Posterior cingulate gyrus (tissue), 11 donors: Measurements from ENCODE around the gene MYO1D.
"Not testable (repeated sequence)": the region's sequence is repeated elsewhere in the genome, so short reads cannot be mapped to it uniquely, and the experiment has no call there.

Experiments
- DNase-seq, 10 donors: peaks; one replicate each; pipeline versions ENCODE4 v3.0.0 to v3.0.0-alpha.2; 2020 to 2021; ENCODE audit warnings: mixed read lengths in 3 of 10
- intact Hi-C: fragments of 100-400 bp; cut with DNase I; formaldehyde crosslinking; loops from one replicate; pipeline ENCODE4 v1.15.1; 2023

MYO1D gene

GRCh38 chr17:32876417-32877163 lies at the start of gene MYO1D:
MYO1D (minus strand) TSS chr17:32877124; CDS start chr17:32876872, 252 bp downstream.
- intact Hi-C loops = loop anchor here (1.0 to 5.0 kb wide), 3 partner anchors 51 to 390 kb away; partner anchors contain the start of genes CDK5R1 and TMEM98
- DNase-seq = peak in 8 of 10 donors; percentile 24 to 92 (median 50)

GRCh38 chr17:32926183-32926582 lies 49.3 kb upstream of the MYO1D start:
- DNase-seq = no peak
- intact Hi-C loops = loop anchor here (5.0 kb wide), 1 partner anchor 49 kb away; the partner anchor contains the start of gene MYO1D

GRCh38 chr17:32923905-32924304 lies 47.0 kb upstream of the MYO1D start:
- DNase-seq, intact Hi-C loops: not testable (repeated sequence)

GRCh38 chr17:32921017-32921416 lies 44.1 kb upstream of the MYO1D start:
- intact Hi-C loops = no loop called here
- no peak for DNase-seq

GRCh38 chr17:32920293-32920692 lies 43.4 kb upstream of the MYO1D start:
- no peak for DNase-seq
- intact Hi-C loops = no loop called here

- DNase-seq, intact Hi-C loops: not testable (repeated sequence)
Observed at GRCh38 chr17:32919876-32920275, 43.0 kb upstream of the MYO1D start.

- intact Hi-C loops = no loop called here
- no peak for DNase-seq
Observed at GRCh38 chr17:32917842-32918241, 40.9 kb upstream of the MYO1D start.

- DNase-seq = no peak
- intact Hi-C loops = no loop called here
Observed at GRCh38 chr17:32917081-32917480, 40.2 kb upstream of the MYO1D start.

- DNase-seq = no peak
- intact Hi-C loops = no loop called here
Observed at GRCh38 chr17:32916134-32916533, 39.2 kb upstream of the MYO1D start.

GRCh38 chr17:32915245-32915644 lies 38.3 kb upstream of the MYO1D start:
- DNase-seq = no peak
- intact Hi-C loops = no loop called here

- intact Hi-C loops = no loop called here
Observed at GRCh38 chr17:32914181-32914580, 37.3 kb upstream of the MYO1D start.

GRCh38 chr17:32913593-32913992 lies 36.7 kb upstream of the MYO1D start:
- DNase-seq = no peak
- intact Hi-C loops = loop anchor here (2.0 kb wide), 1 partner anchor 131 kb away; no protein-coding TSS in a partner anchor

More at GRCh38 chr17:32914181-32914580, 37.3 kb upstream of the MYO1D start:
- no peak for DNase-seq

- intact Hi-C loops = loop anchor here (2.0 kb wide), 1 partner anchor 130 kb away; no protein-coding TSS in a partner anchor
- no peak for DNase-seq
Observed at GRCh38 chr17:32912218-32912897, 35.4 kb upstream of the MYO1D start.

GRCh38 chr17:32910769-32911168 lies 33.8 kb upstream of the MYO1D start:
- intact Hi-C loops = no loop called here
- no peak for DNase-seq

GRCh38 chr17:32909787-32910369 lies 33.0 kb upstream of the MYO1D start:
- DNase-seq = peak in 7 of 10 donors; percentile 28 to 90 (median 67)
- intact Hi-C loops = no loop called here

- no peak for DNase-seq
- intact Hi-C loops = no loop called here
Observed at GRCh38 chr17:32907583-32907982, 30.7 kb upstream of the MYO1D start.

- intact Hi-C loops = no loop called here
- no peak for DNase-seq
Observed at GRCh38 chr17:32904891-32905290, 28.0 kb upstream of the MYO1D start.

- intact Hi-C loops = no loop called here
Observed at GRCh38 chr17:32903774-32904673, 27.1 kb upstream of the MYO1D start.

GRCh38 chr17:32901743-32902142 lies 24.8 kb upstream of the MYO1D start:
- DNase-seq = no peak
- intact Hi-C loops = no loop called here

More at GRCh38 chr17:32903774-32904673, 27.1 kb upstream of the MYO1D start:
- no peak for DNase-seq
